ENCODE results near the gene MMP17.

DNA sequence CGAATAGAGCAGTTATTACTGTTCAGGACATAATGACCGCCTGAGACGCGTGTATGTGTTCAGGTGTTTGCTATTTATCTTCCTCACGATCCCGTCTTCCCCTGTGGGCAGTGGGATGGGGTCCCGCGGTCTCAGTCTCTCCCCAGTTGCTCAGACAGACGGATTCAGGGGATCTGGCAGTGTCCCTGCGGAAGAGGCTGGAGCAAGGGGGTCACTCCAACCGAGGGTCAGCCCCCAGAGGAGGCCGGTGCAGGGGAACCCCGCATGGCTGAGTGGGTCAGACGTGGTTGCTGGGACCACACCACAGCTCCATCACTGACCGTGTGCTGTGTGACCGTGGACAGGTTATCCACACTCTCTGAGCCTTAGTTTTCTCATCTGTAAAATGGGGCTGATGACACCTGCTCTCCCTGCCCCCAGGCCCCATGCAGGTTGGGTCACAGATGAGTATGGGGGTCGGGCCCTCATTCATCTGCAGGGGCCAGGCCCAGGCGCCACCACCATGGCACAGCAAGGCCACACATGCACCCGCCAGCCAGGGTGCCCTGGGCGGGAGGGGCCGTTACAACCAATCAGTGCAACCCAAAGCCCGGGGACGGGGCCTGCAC lies 5.2 kb downstream of the MMP17 start:
- TF ChIP-seq FOXP2 (optimal IDR thresholded peaks at IDR 0.05; ENCODE audit: borderline replicate concordance, extremely low read depth, extremely low read length, insufficient read depth) (no peak), POLR2AphosphoS5 (IDR thresholded peaks at IDR 0.05; ENCODE audit: low read depth, low read length) (no peak)

Data from PFSK-1 (cell line).